Stimulated activated CD8-positive, alpha-beta memory T cell treated with anti-CD3 and anti-CD28 coated beads, Interleukin-4, amount 100 ng/mL, for 4 hours (primary cell): ENCODE results near the gene ADGRV1.
"Not testable (repeated sequence)": the region's sequence is repeated elsewhere in the genome, so short reads cannot be mapped to it uniquely, and the experiment has no call there.

Experiments used
- DNase-seq, 2 donors: peaks; one replicate each; pipeline ENCODE4 v3.0.0-alpha.2; 2020; ENCODE audit warnings: low read depth in 2 of 2, low spot score in 1 of 2

ADGRV1 gene

DNA sequence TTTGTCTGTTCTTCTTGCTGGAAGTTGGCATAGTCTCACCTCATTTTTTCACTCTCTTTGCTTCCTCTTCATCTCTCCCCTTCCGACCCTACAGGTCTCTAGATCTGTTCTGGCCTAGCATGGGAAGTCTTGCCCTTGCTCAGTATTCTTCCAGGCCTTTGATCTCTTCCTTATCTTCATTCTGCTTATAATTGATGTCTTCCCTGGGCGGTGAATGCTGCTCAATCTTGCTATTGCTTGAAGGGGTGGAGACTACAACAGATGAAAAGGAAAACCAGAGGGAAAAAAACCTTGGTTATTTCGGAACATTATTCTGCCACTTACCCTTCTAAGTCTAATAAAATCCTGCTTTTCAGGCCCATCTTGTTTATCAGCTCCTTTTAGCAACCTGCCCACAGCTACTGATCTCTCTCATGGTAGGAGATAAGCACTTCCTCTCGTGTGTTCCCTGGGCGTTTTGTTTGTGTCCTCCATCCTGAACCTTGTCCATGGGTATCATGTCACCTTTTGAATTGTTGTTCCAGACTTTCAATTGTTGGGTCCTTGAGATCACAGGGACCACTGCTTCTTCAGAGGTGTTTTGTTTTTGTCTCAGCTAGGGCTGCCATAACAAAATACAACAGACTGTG lies 375.6 kb downstream of the ADGRV1 start:
- no peak for DNase-seq

- DNase-seq = no peak
These were observed 376.1 kb downstream of the ADGRV1 start for GRCh38 chr5:90934738-90935137.

DNA sequence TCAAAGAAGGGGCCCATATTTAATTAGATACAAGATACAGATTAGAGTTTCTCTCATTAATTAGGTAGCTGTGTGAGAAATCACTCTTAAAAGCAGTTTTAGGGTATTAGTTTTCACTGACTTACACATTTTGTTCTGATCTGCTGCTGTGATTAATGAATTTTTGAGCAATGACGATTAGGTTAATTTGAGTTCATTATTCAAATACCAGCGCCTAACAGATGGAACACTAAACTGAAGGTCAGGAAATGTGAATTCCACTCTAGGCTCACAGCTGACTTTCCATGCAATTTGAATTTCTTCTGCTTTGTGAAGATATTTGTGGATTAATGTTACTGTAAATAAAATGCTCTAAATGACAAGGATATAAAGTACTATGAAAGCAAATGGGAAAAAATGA lies 380.6 kb downstream of the ADGRV1 start:
- no peak for DNase-seq

GRCh38 chr5:90940227-90940995 lies 381.8 kb downstream of the ADGRV1 start:
- no peak for DNase-seq

DNA sequence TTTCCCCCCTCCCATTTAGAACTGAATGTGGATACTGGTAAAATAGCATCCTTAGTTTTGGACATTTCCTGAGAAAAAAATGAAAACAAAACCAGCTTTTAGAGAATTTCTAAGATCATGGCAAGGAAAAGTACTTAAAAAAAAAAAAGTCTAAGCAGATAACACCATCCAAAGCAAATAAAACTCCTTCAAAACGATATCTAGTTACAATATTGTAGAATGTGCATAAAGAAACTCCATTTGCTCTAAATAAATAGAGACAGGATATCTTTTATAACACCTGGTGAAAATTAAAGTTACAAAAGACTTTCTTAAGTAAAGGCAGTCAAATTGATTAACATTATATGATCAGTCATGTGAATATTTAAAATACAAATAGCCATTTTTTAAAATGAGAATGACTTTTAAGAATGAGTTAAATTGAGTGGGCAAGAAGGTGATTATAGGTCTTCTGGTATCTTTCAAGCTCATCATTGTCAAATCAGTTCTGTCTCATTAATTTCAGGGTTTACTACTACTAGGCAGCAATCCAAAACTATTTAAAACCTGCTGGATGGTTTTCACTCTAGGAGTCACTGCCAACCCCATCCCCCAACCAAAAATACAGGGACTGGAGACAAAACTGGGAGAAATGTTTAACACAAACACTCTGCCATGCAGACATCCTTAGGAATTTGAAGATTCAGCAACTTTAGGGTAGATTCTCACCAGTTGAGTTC lies 382.6 kb downstream of the ADGRV1 start:
- DNase-seq = no peak

- DNase-seq = no peak
These were observed 385.5 kb downstream of the ADGRV1 start for GRCh38 chr5:90944116-90944515.

GRCh38 chr5:90947667-90948066 lies 389.1 kb downstream of the ADGRV1 start:
- no peak for DNase-seq

- no peak for DNase-seq
These were observed 390.4 kb downstream of the ADGRV1 start for GRCh38 chr5:90948969-90949368.

- no peak for DNase-seq
These were observed 391.1 kb downstream of the ADGRV1 start for GRCh38 chr5:90949469-90950358.

DNA sequence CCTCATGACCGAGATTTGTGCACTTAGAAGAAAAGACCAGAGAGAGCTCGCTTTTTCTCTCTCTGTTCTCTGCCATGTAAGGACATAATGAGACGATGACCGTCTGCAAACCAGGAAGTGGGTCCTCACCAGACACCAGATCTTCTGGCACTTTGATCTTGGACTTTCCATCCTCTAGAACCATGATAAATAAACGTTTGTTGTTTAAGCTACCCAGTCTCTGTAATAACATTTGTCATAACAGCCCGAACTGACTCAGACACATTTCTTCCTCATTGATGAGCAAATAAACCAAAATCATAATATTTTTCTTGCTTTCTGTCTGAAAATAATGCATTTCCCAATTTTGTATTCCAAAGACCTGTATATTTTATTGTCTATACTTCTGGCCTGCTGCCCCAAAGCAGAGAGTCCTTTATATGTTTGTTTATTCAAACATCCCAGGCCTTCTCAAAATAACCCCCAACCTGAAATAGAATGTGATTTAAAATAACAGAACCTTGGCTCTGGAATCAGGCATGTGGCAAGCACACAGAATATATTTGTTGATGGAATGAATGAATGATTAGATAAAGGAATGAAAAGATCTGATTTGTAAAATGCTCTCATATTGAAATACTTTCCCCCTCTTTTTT lies 396.5 kb downstream of the ADGRV1 start:
- no peak for DNase-seq

DNA sequence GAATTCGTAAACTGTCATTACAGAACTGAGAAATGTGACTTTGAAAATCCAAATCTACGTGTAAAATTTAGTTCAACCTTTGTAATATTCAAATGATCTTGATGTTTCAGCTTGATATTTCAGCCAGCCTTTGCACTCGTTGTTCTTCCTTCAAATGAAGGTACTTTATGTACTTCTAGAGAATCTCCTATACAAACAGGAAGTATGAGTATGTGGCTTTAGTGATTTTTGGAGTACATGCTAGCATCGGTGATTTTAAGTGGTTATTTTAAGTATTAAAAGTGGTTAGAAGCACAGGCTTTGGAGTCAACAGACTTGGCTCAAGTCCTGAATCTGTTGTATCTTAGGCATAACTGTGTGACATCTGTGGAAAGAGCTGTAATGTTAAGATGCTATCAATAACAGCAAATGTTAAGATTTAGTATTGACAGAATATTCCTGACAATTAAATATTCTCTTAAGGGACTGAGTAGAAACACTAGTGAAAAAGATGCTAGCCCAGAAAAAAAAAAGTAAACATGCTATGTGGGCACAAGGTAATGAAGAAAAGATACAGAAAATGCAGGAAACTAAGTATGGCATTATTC lies 398.0 kb downstream of the ADGRV1 start:
- DNase-seq = no peak

DNA sequence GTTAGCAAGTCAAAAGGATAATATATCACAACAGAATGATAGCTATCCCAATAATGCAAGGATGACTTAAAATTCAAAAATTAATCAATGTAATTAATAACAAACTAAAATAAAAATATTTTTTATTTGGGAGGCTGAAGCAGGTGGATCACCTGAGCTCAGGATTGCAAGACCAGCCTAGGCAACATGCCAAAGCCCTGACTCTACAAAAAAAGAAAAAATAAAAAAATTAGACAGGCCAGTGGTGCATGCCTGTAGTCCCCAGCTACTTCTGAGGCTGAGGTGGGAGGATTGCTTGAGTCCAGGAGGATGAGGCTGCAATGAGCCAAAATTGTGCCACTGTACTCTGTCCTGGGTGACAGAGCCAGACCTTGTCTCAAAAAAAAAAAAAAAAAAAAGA lies 399.3 kb downstream of the ADGRV1 start:
- DNase-seq = no peak

GRCh38 chr5:90959262-90959661 lies 400.7 kb downstream of the ADGRV1 start:
- DNase-seq = no peak

DNA sequence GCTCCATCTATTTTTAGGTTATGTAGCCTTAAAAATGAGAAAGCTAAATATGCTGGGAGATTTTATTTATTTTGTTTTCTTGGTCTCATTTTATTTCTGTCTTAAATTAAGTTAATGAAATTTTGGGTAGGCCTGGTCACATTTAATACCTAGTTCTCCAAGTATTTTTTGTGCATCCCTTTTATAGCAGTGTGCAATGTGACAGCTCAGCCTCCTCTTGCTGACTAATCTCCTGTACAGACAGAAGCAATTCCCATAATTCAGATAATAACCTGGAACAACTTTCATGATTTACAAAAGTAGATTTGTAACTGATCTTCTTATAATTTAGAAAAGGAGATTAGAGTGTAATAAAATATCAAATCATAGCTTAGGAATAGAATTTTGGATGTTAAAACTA lies 403.9 kb downstream of the ADGRV1 start:
- DNase-seq = no peak

DNA sequence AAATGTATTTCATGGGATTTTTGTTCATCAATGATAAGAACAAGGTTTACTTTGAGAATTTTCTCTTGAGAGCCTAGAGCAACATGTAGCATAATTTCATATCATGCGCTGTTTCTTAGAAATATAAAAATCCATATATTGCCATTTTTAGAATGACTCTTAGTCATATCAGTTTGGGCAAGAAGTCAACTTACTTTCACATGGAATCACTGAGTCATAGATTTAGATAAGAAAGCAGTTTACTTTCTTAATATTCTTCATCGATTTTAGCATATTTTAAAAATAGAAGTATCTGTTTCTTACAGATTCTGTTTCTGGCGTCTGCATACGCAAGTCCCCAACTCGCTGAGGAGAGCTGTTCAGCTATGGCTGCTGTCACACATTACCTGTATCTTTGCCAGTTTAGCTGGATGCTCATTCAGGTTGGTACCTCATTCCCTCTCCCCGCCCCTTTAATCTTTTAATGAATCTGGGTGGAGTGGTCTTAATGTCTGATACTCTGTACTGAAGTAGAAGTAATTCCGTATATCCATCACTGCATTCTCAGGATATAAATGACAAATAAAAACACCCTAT lies 406.6 kb downstream of the ADGRV1 start:
- no peak for DNase-seq

DNA sequence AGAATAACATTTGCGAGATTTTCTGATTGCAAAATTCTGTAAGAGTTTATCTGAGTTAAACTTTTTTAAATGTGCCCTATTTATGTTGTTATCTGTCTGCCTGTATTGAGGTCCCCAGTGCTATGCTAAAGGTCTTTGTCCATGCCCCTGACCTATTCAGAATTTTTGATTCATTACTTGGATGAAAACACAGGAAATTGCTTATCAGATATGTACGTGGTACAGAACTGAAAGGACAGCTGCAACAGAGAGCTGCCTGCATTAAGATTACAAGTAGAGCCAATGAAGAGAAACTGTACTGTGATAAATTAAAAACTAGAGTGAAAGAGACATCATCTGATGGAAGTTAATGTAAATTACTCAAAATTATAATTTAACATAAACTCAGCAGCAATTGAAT lies 408.8 kb downstream of the ADGRV1 start:
- no peak for DNase-seq

DNA sequence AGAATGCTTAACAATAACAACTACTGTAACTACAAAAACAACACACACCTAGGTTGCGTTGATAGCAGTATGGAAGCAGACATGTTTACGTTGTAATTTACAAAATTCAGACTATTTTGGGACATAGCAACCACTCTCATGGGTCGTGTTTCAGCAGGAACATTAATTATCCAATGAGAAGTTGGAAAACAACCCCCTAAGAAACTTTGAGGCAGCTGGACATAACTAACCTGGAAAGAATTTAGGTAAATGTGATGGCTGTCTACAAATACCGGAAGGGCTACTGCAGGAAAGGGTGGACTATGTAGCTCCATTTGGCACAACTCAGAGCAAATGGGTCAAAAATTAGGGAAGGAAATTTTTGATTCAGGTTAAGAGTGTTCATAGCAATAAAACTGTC lies 409.3 kb downstream of the ADGRV1 start:
- no peak for DNase-seq

DNA sequence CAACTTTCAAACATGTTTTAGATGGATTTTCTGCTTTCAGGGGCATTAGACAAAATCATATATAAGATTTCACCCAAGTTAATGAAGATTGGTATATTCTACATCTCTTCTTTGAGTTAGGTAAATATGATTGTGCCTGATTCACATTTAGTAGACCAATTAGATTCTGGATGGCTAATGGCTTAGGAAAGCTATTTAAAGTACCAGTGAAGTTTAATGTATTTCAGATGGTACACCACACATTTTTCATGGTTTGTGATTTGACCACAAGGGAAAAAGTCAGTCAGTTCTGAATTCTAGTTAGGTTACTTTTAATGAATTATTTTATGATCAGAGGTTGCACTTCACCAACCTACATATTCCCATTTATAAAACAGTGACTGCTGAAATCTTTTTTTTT lies 409.7 kb downstream of the ADGRV1 start:
- DNase-seq = no peak

DNA sequence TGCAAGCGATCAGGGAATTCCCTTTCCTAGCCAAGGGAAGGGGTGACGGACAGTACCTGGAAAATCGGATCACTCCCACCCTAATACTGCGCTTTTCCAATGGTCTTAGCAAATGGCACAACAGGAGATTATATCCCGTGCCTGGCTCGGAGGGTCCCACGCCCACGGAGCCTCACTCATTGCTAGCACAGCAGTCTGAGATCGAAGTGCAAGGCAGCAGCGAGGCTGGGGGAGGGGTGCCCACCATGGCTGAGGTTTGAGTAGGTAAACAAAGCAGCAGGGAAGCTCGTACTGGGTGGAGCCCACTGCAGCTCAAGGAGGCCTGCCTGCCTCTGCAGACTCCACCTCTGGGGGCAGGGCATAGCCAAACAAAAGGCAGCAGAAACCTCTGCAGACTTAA lies 411.3 kb downstream of the ADGRV1 start:
- not testable (repeated sequence) for DNase-seq

- DNase-seq = no peak
These were observed 422.6 kb downstream of the ADGRV1 start for GRCh38 chr5:90981177-90981576.
